Mucosa of stomach (tissue), 1 donor: ENCODE results near the gene CAB39L.
"Not testable (repeated sequence)": the region's sequence is repeated elsewhere in the genome, so short reads cannot be mapped to it uniquely, and the experiment has no call there.

Experiments used
- H3K27me3 ChIP-seq: one replicate; pipeline ENCODE4 v1.7.0; 2013; ENCODE audit warnings: mild to moderate bottlenecking, low read length; ENCODE audit not compliant: control insufficient read depth, insufficient read depth
- H3K36me3 ChIP-seq: one replicate; pipeline ENCODE4 v1.7.0; 2013; ENCODE audit warnings: low read length; ENCODE audit not compliant: control insufficient read depth, insufficient read depth
- H3K4me1 ChIP-seq: one replicate; pipeline ENCODE4 v1.7.0; 2013; ENCODE audit warnings: mild to moderate bottlenecking, low read length; ENCODE audit not compliant: control insufficient read depth, insufficient read depth
- H3K4me3 ChIP-seq: one replicate; pipeline ENCODE4 v1.7.0; 2013; ENCODE audit warnings: low read length
- H3K9ac ChIP-seq: one replicate; pipeline ENCODE4 v1.7.0; 2013; ENCODE audit warnings: mild to moderate bottlenecking, low read length, moderate library complexity
- H3K9me3 ChIP-seq: one replicate; pipeline ENCODE4 v1.7.0; 2013; ENCODE audit warnings: mild to moderate bottlenecking, low read length, moderate library complexity; ENCODE audit not compliant: control insufficient read depth
- donor health status: Pancreatic carcinoma.

Gene CAB39L

GRCh38 chr13:49300276-49300675, 143.6 kb downstream of the CAB39L start:
- H3K27me3 ChIP-seq, result no peaks in the 10 kb centered on the region
- peaks cover 9% of the 10 kb centered on the region for H3K4me1 ChIP-seq
- no peaks in the 10 kb centered on the region for H3K9me3 ChIP-seq
- H3K9ac ChIP-seq, result no peak overlapping the region
- no peak overlapping the region for H3K4me3 ChIP-seq
- no peaks in the 10 kb centered on the region for H3K36me3 ChIP-seq

GRCh38 chr13:49298903-49299605, 144.8 kb downstream of the CAB39L start:
- no peaks in the 10 kb centered on the region for H3K27me3 ChIP-seq
- no peaks in the 10 kb centered on the region for H3K9me3 ChIP-seq
- H3K9ac ChIP-seq, result no peak overlapping the region
- H3K4me1 ChIP-seq, result peaks cover 9% of the 10 kb centered on the region
- no peak overlapping the region for H3K4me3 ChIP-seq
- H3K36me3 ChIP-seq, result no peaks in the 10 kb centered on the region

GRCh38 chr13:49298416-49298815, 145.4 kb downstream of the CAB39L start:
- Histone ChIP-seq H3K4me1 (peaks cover 9% of the 10 kb centered on the region), H3K4me3 (no peak overlapping the region), H3K9ac (no peak overlapping the region), H3K9me3 (no peaks in the 10 kb centered on the region), H3K36me3 (no peaks in the 10 kb centered on the region), H3K27me3 (no peaks in the 10 kb centered on the region)

GRCh38 chr13:49297338-49297737, 146.5 kb downstream of the CAB39L start:
- Histone ChIP-seq H3K4me3 (no peak overlapping the region), H3K36me3 (no peaks in the 10 kb centered on the region)

GRCh38 chr13:49296659-49297058, 147.2 kb downstream of the CAB39L start:
- H3K4me3 ChIP-seq, result no peak overlapping the region
- H3K27me3 ChIP-seq, result no peaks in the 10 kb centered on the region
- no peaks in the 10 kb centered on the region for H3K36me3 ChIP-seq
- H3K9me3 ChIP-seq, result no peaks in the 10 kb centered on the region
- peaks cover 7% of the 10 kb centered on the region for H3K4me1 ChIP-seq
- H3K9ac ChIP-seq, result no peak overlapping the region

More at GRCh38 chr13:49297338-49297737, 146.5 kb downstream of the CAB39L start:
- peaks cover 9% of the 10 kb centered on the region for H3K4me1 ChIP-seq
- no peaks in the 10 kb centered on the region for H3K9me3 ChIP-seq
- no peak overlapping the region for H3K9ac ChIP-seq
- no peaks in the 10 kb centered on the region for H3K27me3 ChIP-seq

GRCh38 chr13:49295244-49295643, 148.6 kb downstream of the CAB39L start:
- H3K4me3 ChIP-seq, result no peak overlapping the region
- no peaks in the 10 kb centered on the region for H3K36me3 ChIP-seq
- H3K9ac ChIP-seq, result no peak overlapping the region
- H3K27me3 ChIP-seq, result no peaks in the 10 kb centered on the region
- H3K9me3 ChIP-seq, result no peaks in the 10 kb centered on the region
- H3K4me1 ChIP-seq, result no peaks in the 10 kb centered on the region

- not testable (repeated sequence) for H3K36me3 ChIP-seq, H3K4me3 ChIP-seq, H3K4me1 ChIP-seq, H3K9ac ChIP-seq, H3K27me3 ChIP-seq, H3K9me3 ChIP-seq
Observed at GRCh38 chr13:49294723-49295122, 149.1 kb downstream of the CAB39L start.

GRCh38 chr13:49292742-49293486, 150.9 kb downstream of the CAB39L start:
- Histone ChIP-seq H3K36me3 (no peaks in the 10 kb centered on the region), H3K27me3 (no peaks in the 10 kb centered on the region), H3K9me3 (no peaks in the 10 kb centered on the region), H3K9ac (no peak overlapping the region), H3K4me3 (no peak overlapping the region), H3K4me1 (no peaks in the 10 kb centered on the region)

- no peaks in the 10 kb centered on the region for H3K27me3 ChIP-seq
- no peaks in the 10 kb centered on the region for H3K9me3 ChIP-seq
- no peak overlapping the region for H3K9ac ChIP-seq
- no peaks in the 10 kb centered on the region for H3K4me1 ChIP-seq
- no peaks in the 10 kb centered on the region for H3K36me3 ChIP-seq
- H3K4me3 ChIP-seq, result no peak overlapping the region
Observed at GRCh38 chr13:49288458-49288857, 155.4 kb downstream of the CAB39L start.

GRCh38 chr13:49287995-49288394, 155.9 kb downstream of the CAB39L start:
- Histone ChIP-seq H3K36me3 (no peaks in the 10 kb centered on the region), H3K9ac (no peak overlapping the region), H3K4me3 (no peak overlapping the region), H3K4me1 (no peaks in the 10 kb centered on the region), H3K9me3 (no peaks in the 10 kb centered on the region), H3K27me3 (no peaks in the 10 kb centered on the region)

GRCh38 chr13:49279885-49280284, 164.0 kb downstream of the CAB39L start:
- H3K4me1 ChIP-seq, result no peaks in the 10 kb centered on the region
- H3K4me3 ChIP-seq, result no peak overlapping the region
- H3K9ac ChIP-seq, result no peak overlapping the region
- H3K27me3 ChIP-seq, result no peaks in the 10 kb centered on the region
- H3K36me3 ChIP-seq, result no peaks in the 10 kb centered on the region
- H3K9me3 ChIP-seq, result no peaks in the 10 kb centered on the region

- H3K27me3 ChIP-seq, result no peaks in the 10 kb centered on the region
- no peak overlapping the region for H3K4me3 ChIP-seq
- H3K36me3 ChIP-seq, result no peaks in the 10 kb centered on the region
- H3K4me1 ChIP-seq, result no peaks in the 10 kb centered on the region
- H3K9me3 ChIP-seq, result no peaks in the 10 kb centered on the region
- no peak overlapping the region for H3K9ac ChIP-seq
Observed at GRCh38 chr13:49279112-49279511, 164.8 kb downstream of the CAB39L start.
